Progenitor cell of endocrine pancreas (in vitro differentiated cells): ENCODE data around the gene PDK1. TPM values are rescaled to one million over a fixed set of nuclear protein-coding genes. Genes with fewer than 3 reads are reported as not detected.
"Not testable (repeated sequence)": the region's sequence is repeated elsewhere in the genome, so short reads cannot be mapped to it uniquely, and the experiment has no call there.

ENCODE experiments used
- DNase-seq: peaks from one replicate; pipeline ENCODE4 v3.0.0; 2021; ENCODE audit warnings: low spot score; ENCODE audit not compliant: unreplicated experiment
- H3K27ac Mint-ChIP-seq: 2 replicates; pipeline ENCODE4 v1.8.0; 2021; ENCODE audit warnings: mild to moderate bottlenecking, moderate library complexity, mixed read lengths
- H3K27me3 Mint-ChIP-seq: 2 replicates; pipeline ENCODE4 v1.8.0; 2021; ENCODE audit warnings: mixed read lengths
- H3K36me3 Mint-ChIP-seq: 2 replicates; pipeline ENCODE4 v1.8.0; 2022; ENCODE audit warnings: mixed read lengths; ENCODE audit not compliant: insufficient read depth
- H3K4me1 Mint-ChIP-seq: 2 replicates; pipeline ENCODE4 v1.8.0; 2021; ENCODE audit warnings: low read depth, mixed read lengths
- H3K4me3 Mint-ChIP-seq: 2 replicates; pipeline ENCODE4 v1.8.0; 2021; ENCODE audit warnings: low read depth, mild to moderate bottlenecking, moderate library complexity, mixed read lengths
- H3K9me3 Mint-ChIP-seq: 2 replicates; pipeline ENCODE4 v1.8.0; 2021; ENCODE audit warnings: low read depth, mixed read lengths
- CTCF ChIP-seq: fragments of 200-600 bp; sonication (generic); IDR thresholded peaks from one replicate; pipeline ENCODE4 v1.5.0; 2021; ENCODE audit warnings: antibody characterized with exemption, mild to moderate bottlenecking; ENCODE audit not compliant: unreplicated experiment
- total RNA-seq: library from RNA; stranded (reverse); gene quantifications from 2 replicates; pipeline ENCODE4 v1.2.1, GENCODE V29; 2021

The PDK1 gene
- total RNA-seq, 1 donor from 2014 or later, result 20.2 TPM

- Mint-ChIP-seq H3K27me3 (no peaks in the 10 kb centered on the region), H3K4me3 (no peak overlapping the region), H3K4me1 (no peaks in the 10 kb centered on the region), H3K27ac (no peak overlapping the region), H3K9me3 (peaks cover 46% of the 10 kb centered on the region), H3K36me3 (peaks cover 14% of the 10 kb centered on the region)
- TF ChIP-seq CTCF, result no peak
- no peak for DNase-seq
Measured at GRCh38 chr2:172540421-172540820, 15.5 kb upstream of the PDK1 start.

- peaks cover 44% of the 10 kb centered on the region for H3K9me3 Mint-ChIP-seq
- no peak overlapping the region for H3K27ac Mint-ChIP-seq
- no peak for DNase-seq
- no peak for TF ChIP-seq CTCF
- no peak overlapping the region for H3K4me3 Mint-ChIP-seq
- H3K27me3 Mint-ChIP-seq, result no peaks in the 10 kb centered on the region
- peaks cover 1% of the 10 kb centered on the region for H3K4me1 Mint-ChIP-seq
- H3K36me3 Mint-ChIP-seq, result peaks cover 10% of the 10 kb centered on the region
Measured at GRCh38 chr2:172545408-172546075, 10.3 kb upstream of the PDK1 start.

GRCh38 chr2:172549131-172549530 lies 6.8 kb upstream of the PDK1 start:
- Mint-ChIP-seq H3K27ac (no peak overlapping the region), H3K36me3 (peaks cover 4% of the 10 kb centered on the region), H3K4me3 (no peak overlapping the region), H3K4me1 (peaks cover 6% of the 10 kb centered on the region), H3K27me3 (peaks cover 9% of the 10 kb centered on the region), H3K9me3 (peaks cover 18% of the 10 kb centered on the region)
- no peak for DNase-seq
- no peak for TF ChIP-seq CTCF

- not testable (repeated sequence) for H3K4me3 Mint-ChIP-seq, DNase-seq, H3K36me3 Mint-ChIP-seq, H3K4me1 Mint-ChIP-seq, H3K27ac Mint-ChIP-seq
- Mint-ChIP-seq H3K9me3 (peaks cover 17% of the 10 kb centered on the region), H3K27me3 (peaks cover 16% of the 10 kb centered on the region)
Measured at GRCh38 chr2:172549802-172550201, 6.1 kb upstream of the PDK1 start.

- Mint-ChIP-seq H3K4me1 (peaks cover 11% of the 10 kb centered on the region), H3K9me3 (peaks cover 13% of the 10 kb centered on the region), H3K4me3 (no peak overlapping the region), H3K27me3 (peaks cover 22% of the 10 kb centered on the region), H3K36me3 (no peaks in the 10 kb centered on the region), H3K27ac (no peak overlapping the region)
- DNase-seq, result no peak
- no peak for TF ChIP-seq CTCF
Measured at GRCh38 chr2:172550419-172550818, 5.5 kb upstream of the PDK1 start.

- no peak for DNase-seq
- Mint-ChIP-seq H3K4me3 (no peak overlapping the region), H3K9me3 (peaks cover 11% of the 10 kb centered on the region), H3K27me3 (peaks cover 23% of the 10 kb centered on the region), H3K4me1 (peaks cover 11% of the 10 kb centered on the region), H3K27ac (no peak overlapping the region), H3K36me3 (no peaks in the 10 kb centered on the region)
- TF ChIP-seq CTCF, result no peak
Measured at GRCh38 chr2:172551271-172551670, 4.6 kb upstream of the PDK1 start.
